GM23338 (cell line): ENCODE measurements around the gene ITGAL. TPM values are rescaled to one million over a fixed set of nuclear protein-coding genes. Genes with fewer than 3 reads are reported as not detected.

ENCODE experiments used
- ATAC-seq: fragments of 200-7000 bp; cut with Tn5 transposase; 3 replicates; pipeline ENCODE4 v1.9.1; 2020
- DNase-seq: peaks from one replicate; pipeline ENCODE4 v3.0.0-alpha.2; 2015; ENCODE audit warnings: low spot score
- H2AFZ ChIP-seq: fragments of 200-600 bp; sonication (generic); 2 replicates; pipeline ENCODE4 v1.8.0; 2016; ENCODE audit warnings: antibody characterized with exemption, mild to moderate bottlenecking, moderate library complexity
- H3F3A ChIP-seq: fragments of 200-600 bp; sonication (generic); replicated peaks from 2 replicates; pipeline ENCODE4 v1.8.0; 2017; ENCODE audit warnings: antibody characterized with exemption, mixed run types, low read depth
- H3K27ac ChIP-seq: fragments of 200-600 bp; sonication (generic); 2 replicates; pipeline ENCODE4 v1.6.1; 2016; ENCODE audit warnings: low read depth
- H3K27me3 ChIP-seq: fragments of 200-600 bp; sonication (generic); 2 replicates; pipeline ENCODE4 v1.8.0; 2016; ENCODE audit warnings: mild to moderate bottlenecking, mixed run types, moderate library complexity; ENCODE audit not compliant: insufficient read depth
- H3K36me3 ChIP-seq: fragments of 200-600 bp; sonication (generic); 2 replicates; pipeline ENCODE4 v1.8.0; 2016; ENCODE audit warnings: mild to moderate bottlenecking; ENCODE audit not compliant: insufficient read depth
- H3K4me1 ChIP-seq: fragments of 200-600 bp; sonication (generic); 2 replicates; pipeline ENCODE4 v1.8.0; 2016; ENCODE audit warnings: mild to moderate bottlenecking, moderate library complexity; ENCODE audit not compliant: insufficient read depth
- H3K4me2 ChIP-seq: fragments of 200-600 bp; sonication (generic); 2 replicates; pipeline ENCODE4 v1.7.1; 2017; ENCODE audit warnings: mixed run types
- H3K4me3 ChIP-seq: fragments of 200-600 bp; sonication (generic); 2 replicates; pipeline ENCODE4 v1.6.1; 2016; ENCODE audit warnings: mixed run types
- H3K79me2 ChIP-seq: fragments of 200-600 bp; sonication (generic); replicated peaks from 2 replicates; pipeline ENCODE4 v1.8.0; 2017; ENCODE audit warnings: mild to moderate bottlenecking; ENCODE audit not compliant: insufficient read depth
- H3K9me2 ChIP-seq: fragments of 200-600 bp; sonication (generic); 2 replicates; pipeline ENCODE4 v1.8.0; 2017; ENCODE audit not compliant: insufficient read depth
- H4K20me1 ChIP-seq: fragments of 200-600 bp; sonication (generic); replicated peaks from 2 replicates; pipeline ENCODE4 v1.8.0; 2017; ENCODE audit warnings: mild to moderate bottlenecking; ENCODE audit not compliant: insufficient read depth
- H3K27ac Mint-ChIP-seq: 2 replicates; pipeline ENCODE4 v1.8.0; 2020; ENCODE audit warnings: inconsistent platforms, mild to moderate bottlenecking, moderate library complexity, mixed read lengths
- H3K27me3 Mint-ChIP-seq: 3 replicates; pipeline ENCODE4 v1.8.0; 2022; ENCODE audit warnings: low read depth, mild to moderate bottlenecking, moderate library complexity, mixed read lengths, inconsistent platforms; ENCODE audit not compliant: insufficient read depth, poor library complexity
- H3K36me3 Mint-ChIP-seq: 3 replicates; pipeline ENCODE4 v1.8.0; 2021; ENCODE audit warnings: low read depth, mild to moderate bottlenecking, inconsistent platforms, moderate library complexity, mixed read lengths
- H3K4me1 Mint-ChIP-seq: 3 replicates; pipeline ENCODE4 v1.8.0; 2020; ENCODE audit warnings: mild to moderate bottlenecking, inconsistent platforms, mixed read lengths
- H3K4me3 Mint-ChIP-seq: 3 replicates; pipeline ENCODE4 v1.8.0; 2021; ENCODE audit warnings: moderate library complexity, mild to moderate bottlenecking, inconsistent platforms, mixed read lengths
- H3K9me3 Mint-ChIP-seq: 3 replicates; pipeline ENCODE4 v1.8.0; 2020; ENCODE audit warnings: moderate library complexity, mild to moderate bottlenecking, inconsistent platforms, mixed read lengths
- JUNB ChIP-seq: IDR thresholded peaks from one replicate; pipeline ENCODE4 v1.6.1; 2016; ENCODE audit warnings: antibody characterized with exemption; ENCODE audit not compliant: unreplicated experiment
- POLR2AphosphoS5 ChIP-seq: IDR thresholded peaks from 2 replicates; pipeline ENCODE4 v1.6.1; 2016; ENCODE audit warnings: antibody characterized with exemption, low read depth
- ZNF114 ChIP-seq: fragments of 250-450 bp; sonication (Bioruptor Pico); IDR thresholded peaks from 2 replicates; pipeline ENCODE4 v1.5.0; 2020; ENCODE audit warnings: mild to moderate bottlenecking, moderate library complexity
- ZNF331 ChIP-seq: fragments of 250-450 bp; sonication (Bioruptor Pico); IDR thresholded peaks from 2 replicates; pipeline ENCODE4 v1.5.0; 2020; ENCODE audit warnings: low read depth, mild to moderate bottlenecking, moderate library complexity
- polyA plus RNA-seq: library from polyadenylated mRNA; unstranded; fragments of >200 nt; fragmentation: Nextera tagmentation; extraction: Ambion mirVana; gene quantifications from 2 replicates; pipeline ENCODE4 v1.2.1, GENCODE V29; 2016
- total RNA-seq: library from RNA; depleted of rRNA; stranded (reverse); fragments of >200 nt; shearing (Covaris generic); gene quantifications from 2 replicates; pipeline ENCODE4 v1.2.3, GENCODE V29; 2014
- TF ChIP-seq, protein P1 (sequence below): fragments of 250-450 bp; sonication (Bioruptor Pico); IDR thresholded peaks from 2 replicates; pipeline ENCODE4 v1.5.0; 2020; ENCODE audit warnings: mild to moderate bottlenecking, moderate library complexity
- TF ChIP-seq, protein P2 (sequence below), 2 experiments: fragments of 200-600 bp in 1 of 2; sonication (generic) in 1 of 2; conservative IDR thresholded peaks; 2 replicates each; pipeline versions ENCODE4 v1.5.1 to v1.6.1; 2016 to 2017; ENCODE audit warnings: antibody characterized with exemption in 2 of 2, low read depth in 2 of 2, mild to moderate bottlenecking in 2 of 2, moderate library complexity in 1 of 2

ITGAL gene
- total and polyA plus RNA-seq, 2 experiments from 2014 or later = 0.05 to 0.07 TPM

DNA sequence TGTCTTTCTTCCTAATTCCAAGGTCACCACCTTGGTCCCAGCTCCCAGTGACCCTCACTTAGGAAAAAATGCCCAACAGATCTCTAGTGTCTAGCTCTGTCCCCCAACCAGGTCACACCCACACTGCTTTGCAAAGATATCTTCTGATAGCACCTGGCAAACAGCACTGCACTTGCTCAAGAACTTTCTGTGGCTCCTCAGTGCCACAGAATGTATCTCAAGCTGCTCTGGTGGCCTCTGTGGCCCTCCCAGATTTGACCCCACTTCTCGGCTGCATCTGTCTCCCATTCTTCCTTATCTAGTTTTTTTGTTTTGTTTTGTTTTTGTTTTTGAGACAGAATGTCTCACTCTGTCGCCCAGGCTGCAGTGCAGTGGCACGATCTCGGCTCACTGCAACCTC, 94.0 kb downstream of the ITGAL start (continued):
- TF ChIP-seq, protein P1, sequence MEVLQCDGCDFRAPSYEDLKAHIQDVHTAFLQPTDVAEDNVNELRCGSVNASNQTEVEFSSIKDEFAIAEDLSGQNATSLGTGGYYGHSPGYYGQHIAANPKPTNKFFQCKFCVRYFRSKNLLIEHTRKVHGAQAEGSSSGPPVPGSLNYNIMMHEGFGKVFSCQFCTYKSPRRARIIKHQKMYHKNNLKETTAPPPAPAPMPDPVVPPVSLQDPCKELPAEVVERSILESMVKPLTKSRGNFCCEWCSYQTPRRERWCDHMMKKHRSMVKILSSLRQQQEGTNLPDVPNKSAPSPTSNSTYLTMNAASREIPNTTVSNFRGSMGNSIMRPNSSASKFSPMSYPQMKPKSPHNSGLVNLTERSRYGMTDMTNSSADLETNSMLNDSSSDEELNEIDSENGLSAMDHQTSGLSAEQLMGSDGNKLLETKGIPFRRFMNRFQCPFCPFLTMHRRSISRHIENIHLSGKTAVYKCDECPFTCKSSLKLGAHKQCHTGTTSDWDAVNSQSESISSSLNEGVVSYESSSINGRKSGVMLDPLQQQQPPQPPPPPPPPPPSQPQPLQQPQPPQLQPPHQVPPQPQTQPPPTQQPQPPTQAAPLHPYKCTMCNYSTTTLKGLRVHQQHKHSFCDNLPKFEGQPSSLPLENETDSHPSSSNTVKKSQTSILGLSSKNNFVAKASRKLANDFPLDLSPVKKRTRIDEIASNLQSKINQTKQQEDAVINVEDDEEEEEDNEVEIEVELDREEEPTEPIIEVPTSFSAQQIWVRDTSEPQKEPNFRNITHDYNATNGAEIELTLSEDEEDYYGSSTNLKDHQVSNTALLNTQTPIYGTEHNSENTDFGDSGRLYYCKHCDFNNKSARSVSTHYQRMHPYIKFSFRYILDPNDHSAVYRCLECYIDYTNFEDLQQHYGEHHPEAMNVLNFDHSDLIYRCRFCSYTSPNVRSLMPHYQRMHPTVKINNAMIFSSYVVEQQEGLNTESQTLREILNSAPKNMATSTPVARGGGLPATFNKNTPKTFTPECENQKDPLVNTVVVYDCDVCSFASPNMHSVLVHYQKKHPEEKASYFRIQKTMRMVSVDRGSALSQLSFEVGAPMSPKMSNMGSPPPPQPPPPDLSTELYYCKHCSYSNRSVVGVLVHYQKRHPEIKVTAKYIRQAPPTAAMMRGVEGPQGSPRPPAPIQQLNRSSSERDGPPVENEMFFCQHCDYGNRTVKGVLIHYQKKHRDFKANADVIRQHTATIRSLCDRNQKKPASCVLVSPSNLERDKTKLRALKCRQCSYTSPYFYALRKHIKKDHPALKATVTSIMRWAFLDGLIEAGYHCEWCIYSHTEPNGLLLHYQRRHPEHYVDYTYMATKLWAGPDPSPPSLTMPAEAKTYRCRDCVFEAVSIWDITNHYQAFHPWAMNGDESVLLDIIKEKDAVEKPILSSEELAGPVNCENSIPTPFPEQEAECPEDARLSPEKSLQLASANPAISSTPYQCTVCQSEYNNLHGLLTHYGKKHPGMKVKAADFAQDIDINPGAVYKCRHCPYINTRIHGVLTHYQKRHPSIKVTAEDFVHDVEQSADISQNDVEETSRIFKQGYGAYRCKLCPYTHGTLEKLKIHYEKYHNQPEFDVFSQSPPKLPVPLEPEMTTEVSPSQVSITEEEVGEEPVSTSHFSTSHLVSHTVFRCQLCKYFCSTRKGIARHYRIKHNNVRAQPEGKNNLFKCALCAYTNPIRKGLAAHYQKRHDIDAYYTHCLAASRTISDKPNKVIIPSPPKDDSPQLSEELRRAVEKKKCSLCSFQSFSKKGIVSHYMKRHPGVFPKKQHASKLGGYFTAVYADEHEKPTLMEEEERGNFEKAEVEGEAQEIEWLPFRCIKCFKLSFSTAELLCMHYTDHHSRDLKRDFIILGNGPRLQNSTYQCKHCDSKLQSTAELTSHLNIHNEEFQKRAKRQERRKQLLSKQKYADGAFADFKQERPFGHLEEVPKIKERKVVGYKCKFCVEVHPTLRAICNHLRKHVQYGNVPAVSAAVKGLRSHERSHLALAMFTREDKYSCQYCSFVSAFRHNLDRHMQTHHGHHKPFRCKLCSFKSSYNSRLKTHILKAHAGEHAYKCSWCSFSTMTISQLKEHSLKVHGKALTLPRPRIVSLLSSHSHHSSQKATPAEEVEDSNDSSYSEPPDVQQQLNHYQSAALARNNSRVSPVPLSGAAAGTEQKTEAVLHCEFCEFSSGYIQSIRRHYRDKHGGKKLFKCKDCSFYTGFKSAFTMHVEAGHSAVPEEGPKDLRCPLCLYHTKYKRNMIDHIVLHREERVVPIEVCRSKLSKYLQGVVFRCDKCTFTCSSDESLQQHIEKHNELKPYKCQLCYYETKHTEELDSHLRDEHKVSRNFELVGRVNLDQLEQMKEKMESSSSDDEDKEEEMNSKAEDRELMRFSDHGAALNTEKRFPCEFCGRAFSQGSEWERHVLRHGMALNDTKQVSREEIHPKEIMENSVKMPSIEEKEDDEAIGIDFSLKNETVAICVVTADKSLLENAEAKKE = no peak
- TF ChIP-seq JUNB = no peak

DNA sequence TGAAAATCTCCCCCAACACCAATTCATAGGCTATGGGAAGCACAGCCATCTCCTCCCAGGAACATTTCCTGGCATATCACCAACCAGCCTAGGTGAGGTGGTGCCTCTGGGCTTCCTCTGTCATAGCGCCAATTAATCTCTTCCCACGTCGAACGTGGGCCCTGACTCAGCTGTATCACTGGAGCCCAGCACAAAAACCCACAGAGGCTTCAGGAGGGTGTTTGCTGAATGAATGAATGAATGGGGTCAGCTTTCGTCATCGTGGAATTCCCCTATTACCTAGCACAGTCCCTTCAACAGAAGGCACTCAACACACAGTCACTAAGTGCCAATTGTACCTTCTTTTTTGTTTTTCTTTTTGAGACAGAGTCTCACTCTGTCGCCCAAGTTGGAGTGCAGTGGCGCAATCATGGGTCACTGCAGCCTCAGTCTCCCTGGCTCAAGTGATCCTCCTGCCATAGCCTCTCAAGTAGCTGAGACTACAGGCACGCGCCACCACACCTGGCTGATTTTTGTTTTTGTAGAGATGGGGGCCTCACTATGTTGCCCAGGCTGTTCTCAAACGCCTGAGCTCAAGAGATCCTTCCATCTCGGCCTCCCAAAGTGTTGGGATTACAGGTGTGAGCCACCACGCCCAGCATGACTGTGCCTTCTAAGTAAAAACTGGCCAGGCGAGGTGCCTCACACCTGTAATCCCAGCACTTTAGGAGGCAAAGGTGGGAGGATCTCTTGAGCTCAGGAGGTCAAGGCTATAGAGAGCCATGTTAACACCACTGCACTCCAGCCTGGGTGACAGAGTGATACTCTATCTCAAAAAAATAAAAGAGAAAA, 94.8 kb downstream of the ITGAL start:
- H2AFZ ChIP-seq = no peak overlapping the region
- Mint-ChIP-seq H3K27me3 (peaks cover 10% of the 10 kb centered on the region), H3K9me3 (no peaks in the 10 kb centered on the region; the same call in 2 of the 3 replicates), H3K4me1 (peaks cover 14% of the 10 kb centered on the region), H3K4me3 (no peak overlapping the region), H3K36me3 (no peaks in the 10 kb centered on the region), H3K27ac (no peak overlapping the region)
- no peaks in the 10 kb centered on the region for H3K27me3 ChIP-seq
- H3K4me3 ChIP-seq = no peak overlapping the region
- H3K4me1 ChIP-seq = peaks cover 18% of the 10 kb centered on the region
- no peaks in the 10 kb centered on the region for H3K36me3 ChIP-seq
- no peaks in the 10 kb centered on the region for H3K79me2 ChIP-seq
- H3F3A ChIP-seq = 0 out of 2 replicates have a peak, but pooled peaks cover 5% of the 10 kb centered on the region
- no peaks in the 10 kb centered on the region for H3K9me2 ChIP-seq
- H3K27ac ChIP-seq = no peak overlapping the region
- H3K4me2 ChIP-seq = no peak overlapping the region
- no peak for DNase-seq
- no peak for ATAC-seq
- H4K20me1 ChIP-seq = no peaks in the 10 kb centered on the region
- TF ChIP-seq, protein P1 = no peak
- TF ChIP-seq ZNF114 (CRISPR knock-in tag) (no peak), ZNF331 (CRISPR knock-in tag) (no peak), POLR2AphosphoS5 (no peak), JUNB (no peak)
- TF ChIP-seq, protein P2, sequence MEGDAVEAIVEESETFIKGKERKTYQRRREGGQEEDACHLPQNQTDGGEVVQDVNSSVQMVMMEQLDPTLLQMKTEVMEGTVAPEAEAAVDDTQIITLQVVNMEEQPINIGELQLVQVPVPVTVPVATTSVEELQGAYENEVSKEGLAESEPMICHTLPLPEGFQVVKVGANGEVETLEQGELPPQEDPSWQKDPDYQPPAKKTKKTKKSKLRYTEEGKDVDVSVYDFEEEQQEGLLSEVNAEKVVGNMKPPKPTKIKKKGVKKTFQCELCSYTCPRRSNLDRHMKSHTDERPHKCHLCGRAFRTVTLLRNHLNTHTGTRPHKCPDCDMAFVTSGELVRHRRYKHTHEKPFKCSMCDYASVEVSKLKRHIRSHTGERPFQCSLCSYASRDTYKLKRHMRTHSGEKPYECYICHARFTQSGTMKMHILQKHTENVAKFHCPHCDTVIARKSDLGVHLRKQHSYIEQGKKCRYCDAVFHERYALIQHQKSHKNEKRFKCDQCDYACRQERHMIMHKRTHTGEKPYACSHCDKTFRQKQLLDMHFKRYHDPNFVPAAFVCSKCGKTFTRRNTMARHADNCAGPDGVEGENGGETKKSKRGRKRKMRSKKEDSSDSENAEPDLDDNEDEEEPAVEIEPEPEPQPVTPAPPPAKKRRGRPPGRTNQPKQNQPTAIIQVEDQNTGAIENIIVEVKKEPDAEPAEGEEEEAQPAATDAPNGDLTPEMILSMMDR (conservative IDR thresholded peaks at IDR 0.05; ENCODE audit: low read depth in 2 of 2) = no peak
